HG02885 (cell line): Measurements from ENCODE around the gene MUC5AC.
"Not testable (repeated sequence)": the region's sequence is repeated elsewhere in the genome, so short reads cannot be mapped to it uniquely, and the experiment has no call there.

Source experiments
- ATAC-seq: cut with Tn5 transposase; IDR thresholded peaks from one replicate; pipeline ENCODE4 v1.9.1; 2021; ENCODE audit warnings: mild to moderate bottlenecking; ENCODE audit not compliant: unreplicated experiment, poor library complexity

The MUC5AC gene

GRCh38 chr11:1231396-1232020, 73.8 kb downstream of the MUC5AC start:
- no peak for ATAC-seq

- ATAC-seq, result no peak
Observed at GRCh38 chr11:1232021-1232882, 74.5 kb downstream of the MUC5AC start.

DNA sequence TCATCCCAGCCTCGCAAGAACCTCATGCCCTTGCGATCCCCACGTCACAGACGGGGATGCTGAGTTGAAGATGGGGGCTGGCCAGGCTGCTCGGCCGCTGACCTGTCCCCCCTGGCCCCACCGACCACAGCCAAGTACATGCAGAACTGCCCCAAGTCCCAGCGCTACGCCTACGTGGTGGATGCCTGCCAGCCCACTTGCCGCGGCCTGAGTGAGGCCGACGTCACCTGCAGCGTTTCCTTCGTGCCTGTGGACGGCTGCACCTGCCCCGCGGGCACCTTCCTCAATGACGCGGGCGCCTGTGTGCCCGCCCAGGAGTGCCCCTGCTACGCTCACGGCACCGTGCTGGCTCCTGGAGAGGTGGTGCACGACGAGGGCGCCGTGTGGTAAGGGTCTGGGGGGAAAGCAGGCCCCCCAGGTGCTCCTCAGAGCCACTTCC, 75.1 kb downstream of the MUC5AC start:
- no peak for ATAC-seq

GRCh38 chr11:1233351-1234053, 75.7 kb downstream of the MUC5AC start:
- ATAC-seq, result no peak

GRCh38 chr11:1234054-1234720, 76.4 kb downstream of the MUC5AC start:
- no peak for ATAC-seq

- ATAC-seq, result no peak
Observed at GRCh38 chr11:1234771-1235305, 77.1 kb downstream of the MUC5AC start.

DNA sequence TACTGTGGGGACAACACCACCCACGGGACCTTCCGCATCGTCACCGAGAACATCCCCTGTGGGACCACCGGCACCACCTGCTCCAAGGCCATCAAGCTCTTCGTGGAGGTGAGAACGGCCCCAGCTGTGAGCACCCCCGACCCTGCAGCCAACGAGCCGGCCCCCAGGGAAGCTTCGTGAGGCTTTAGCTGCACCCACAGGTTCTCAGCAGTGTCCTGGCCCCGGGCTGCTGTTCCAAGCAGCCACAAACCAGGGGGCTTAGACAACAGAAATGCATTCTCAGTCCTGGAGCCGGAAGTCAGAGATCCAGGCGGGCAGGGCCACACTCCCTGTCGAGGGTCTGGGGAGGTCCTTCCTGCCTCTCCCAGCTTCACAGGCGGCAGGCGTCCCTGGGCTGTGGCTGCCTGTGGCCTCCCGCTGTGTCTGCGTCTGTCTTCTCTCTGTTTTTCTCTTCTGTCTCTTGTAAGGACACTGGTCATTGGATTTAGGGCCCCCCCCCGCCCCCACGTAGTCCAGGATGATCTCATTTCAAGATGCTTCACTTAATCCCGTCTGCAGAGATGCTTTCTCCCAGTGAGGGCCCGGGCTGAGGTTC, 77.7 kb downstream of the MUC5AC start:
- no peak for ATAC-seq

DNA sequence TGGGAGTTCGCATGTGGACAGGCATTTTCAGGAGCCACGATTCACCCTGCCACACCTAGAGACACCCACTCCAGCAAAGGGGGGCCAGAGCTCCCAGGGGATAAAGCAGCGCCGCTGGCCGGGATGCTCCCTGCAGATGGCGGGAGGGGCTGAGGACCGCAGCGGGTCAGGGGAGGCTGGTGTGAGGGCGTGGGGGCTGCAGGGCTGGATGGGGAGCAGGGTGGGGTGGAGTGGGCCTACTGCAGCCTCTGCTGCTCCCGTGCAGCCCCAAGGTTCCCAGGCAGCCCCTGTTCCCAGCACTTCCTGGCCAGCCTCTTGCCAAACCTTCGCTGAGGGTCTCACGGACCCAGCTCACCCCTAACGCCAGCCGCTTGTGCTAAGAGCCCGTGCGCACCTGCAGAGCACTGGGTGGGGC, 78.2 kb downstream of the MUC5AC start:
- no peak for ATAC-seq

DNA sequence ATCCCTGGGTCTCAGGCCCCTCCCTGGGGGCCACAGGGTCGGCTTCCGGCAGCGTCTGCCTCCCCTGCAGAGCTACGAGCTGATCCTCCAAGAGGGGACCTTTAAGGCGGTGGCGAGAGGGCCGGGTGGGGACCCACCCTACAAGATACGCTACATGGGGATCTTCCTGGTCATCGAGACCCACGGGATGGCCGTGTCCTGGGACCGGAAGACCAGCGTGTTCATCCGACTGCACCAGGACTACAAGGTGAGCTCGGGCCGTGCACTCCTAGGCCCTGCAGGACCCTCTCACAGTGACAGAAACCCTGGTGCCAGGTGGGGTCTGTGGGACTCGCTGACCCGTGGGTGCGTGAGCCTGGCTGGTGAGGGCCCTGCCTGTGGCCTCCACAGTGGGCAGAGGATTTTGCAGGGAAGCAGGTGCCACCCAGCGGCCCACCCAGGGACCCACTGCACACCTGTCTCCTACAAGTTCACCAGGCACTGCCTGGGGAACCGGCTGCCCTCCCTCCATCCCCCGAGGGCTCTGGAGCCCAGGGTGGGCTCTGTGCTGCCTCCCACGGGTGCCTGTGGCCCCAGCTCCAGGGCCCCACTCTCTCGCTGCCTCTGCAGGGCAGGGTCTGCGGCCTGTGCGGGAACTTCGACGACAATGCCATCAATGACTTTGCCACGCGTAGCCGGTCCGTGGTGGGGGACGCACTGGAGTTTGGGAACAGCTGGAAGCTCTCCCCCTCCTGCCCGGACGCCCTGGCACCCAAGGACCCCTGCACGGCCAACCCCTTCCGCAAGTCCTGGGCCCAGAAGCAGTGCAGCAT, 78.8 kb downstream of the MUC5AC start:
- ATAC-seq, result no peak

GRCh38 chr11:1237128-1237580, 79.4 kb downstream of the MUC5AC start:
- ATAC-seq, result no peak

DNA sequence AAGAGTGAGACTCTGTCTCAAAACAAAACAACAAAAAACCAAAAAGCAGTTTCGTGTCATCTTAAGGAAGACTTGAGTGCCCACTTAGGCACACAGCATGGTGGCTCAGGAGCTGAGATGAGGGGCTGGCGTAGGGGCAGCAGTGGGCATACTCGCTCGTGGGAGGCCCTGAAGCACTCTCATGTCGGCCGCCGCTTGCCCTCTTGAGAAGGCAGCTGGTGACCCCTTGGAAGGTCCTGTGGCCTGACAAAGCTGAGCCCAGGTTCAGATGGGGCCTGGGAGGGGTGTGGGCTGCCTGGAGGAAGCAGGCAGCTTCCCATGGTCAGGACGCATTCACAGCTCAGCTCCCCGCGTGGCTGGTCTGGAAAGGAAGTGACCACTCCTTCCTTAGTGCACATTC, 80.1 kb downstream of the MUC5AC start:
- ATAC-seq, result no peak

DNA sequence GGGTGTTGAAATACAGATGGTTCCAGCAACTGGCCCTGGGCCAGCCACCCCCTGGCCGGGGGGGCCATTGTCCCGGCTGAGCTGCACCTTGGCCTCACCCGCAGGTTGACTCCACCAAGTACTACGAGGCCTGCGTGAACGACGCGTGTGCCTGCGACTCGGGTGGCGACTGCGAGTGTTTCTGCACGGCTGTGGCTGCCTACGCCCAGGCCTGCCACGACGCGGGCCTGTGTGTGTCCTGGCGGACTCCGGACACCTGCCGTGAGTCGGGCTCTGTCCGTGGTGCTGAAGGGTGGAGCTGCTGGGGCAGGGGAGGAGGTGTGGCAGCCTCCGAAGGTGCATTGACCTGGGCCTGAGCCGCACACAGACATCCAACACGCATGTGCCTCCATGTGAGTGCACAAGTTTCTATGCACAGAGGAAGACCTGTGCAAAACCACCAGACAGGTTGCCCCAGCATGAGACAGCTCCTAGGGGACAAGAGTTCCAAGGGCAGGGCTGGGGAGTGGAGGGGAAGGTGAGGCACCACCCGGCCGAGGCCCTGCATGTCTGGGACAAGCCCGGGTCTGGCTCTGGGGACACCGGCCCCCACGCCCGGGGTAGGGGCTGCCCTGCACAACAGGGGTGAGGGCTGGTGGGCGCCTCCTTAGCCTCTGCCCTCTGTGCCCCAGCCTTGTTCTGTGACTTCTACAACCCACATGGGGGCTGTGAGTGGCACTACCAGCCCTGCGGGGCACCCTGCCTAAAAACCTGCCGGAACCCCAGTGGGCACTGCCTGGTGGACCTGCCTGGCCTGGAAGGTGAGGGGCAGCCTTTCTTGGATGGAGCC, 81.2 kb downstream of the MUC5AC start:
- ATAC-seq, result no peak

- ATAC-seq, result no peak
Observed at GRCh38 chr11:1239596-1240205, 81.9 kb downstream of the MUC5AC start.

DNA sequence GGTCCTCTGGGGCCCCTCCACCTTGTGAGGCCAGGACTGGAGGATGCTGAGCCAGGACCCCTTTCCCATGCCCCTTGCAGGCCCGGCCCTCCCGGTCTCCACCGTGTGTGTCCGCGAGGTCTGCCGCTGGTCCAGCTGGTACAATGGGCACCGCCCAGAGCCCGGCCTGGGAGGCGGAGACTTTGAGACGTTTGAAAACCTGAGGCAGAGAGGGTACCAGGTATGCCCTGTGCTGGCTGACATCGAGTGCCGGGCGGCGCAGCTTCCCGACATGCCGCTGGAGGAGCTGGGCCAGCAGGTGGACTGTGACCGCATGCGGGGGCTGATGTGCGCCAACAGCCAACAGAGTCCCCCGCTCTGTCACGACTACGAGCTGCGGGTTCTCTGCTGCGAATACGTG, 83.0 kb downstream of the MUC5AC start:
- no peak for ATAC-seq

DNA sequence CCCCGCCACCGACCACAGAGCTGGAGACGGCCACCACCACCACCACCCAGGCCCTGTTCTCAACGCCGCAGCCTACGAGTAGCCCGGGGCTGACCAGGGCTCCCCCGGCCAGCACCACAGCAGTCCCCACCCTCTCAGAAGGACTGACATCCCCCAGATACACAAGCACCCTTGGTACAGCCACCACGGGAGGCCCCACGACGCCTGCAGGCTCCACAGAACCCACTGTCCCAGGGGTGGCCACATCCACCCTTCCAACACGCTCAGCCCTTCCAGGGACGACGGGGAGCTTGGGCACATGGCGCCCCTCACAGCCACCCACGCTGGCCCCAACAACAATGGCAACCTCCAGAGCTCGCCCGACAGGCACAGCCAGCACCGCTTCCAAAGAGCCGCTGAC, 84.0 kb downstream of the MUC5AC start:
- no peak for ATAC-seq

DNA sequence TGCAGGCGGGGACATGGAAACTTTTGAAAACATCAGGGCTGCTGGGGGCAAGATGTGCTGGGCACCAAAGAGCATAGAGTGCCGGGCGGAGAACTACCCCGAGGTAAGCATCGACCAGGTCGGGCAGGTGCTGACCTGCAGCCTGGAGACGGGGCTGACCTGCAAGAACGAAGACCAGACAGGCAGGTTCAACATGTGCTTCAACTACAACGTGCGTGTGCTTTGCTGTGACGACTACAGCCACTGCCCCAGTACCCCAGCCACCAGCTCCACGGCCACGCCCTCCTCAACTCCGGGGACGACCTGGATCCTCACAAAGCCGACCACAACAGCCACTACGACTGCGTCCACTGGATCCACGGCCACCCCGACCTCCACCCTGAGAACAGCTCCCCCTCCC, 84.5 kb downstream of the MUC5AC start:
- no peak for ATAC-seq

- not testable (repeated sequence) for ATAC-seq
Observed at GRCh38 chr11:1242751-1243150, 85.0 kb downstream of the MUC5AC start.

GRCh38 chr11:1243521-1243920, 85.8 kb downstream of the MUC5AC start:
- ATAC-seq, result not testable (repeated sequence)
